ENCODE measurements around the gene IPO5. TPM values are rescaled to one million over a fixed set of nuclear protein-coding genes. Genes with fewer than 3 reads are reported as not detected.

The IPO5 gene
- total RNA-seq, 2 experiments from 2014 or later = 62.2 to 73.3 TPM

DNA sequence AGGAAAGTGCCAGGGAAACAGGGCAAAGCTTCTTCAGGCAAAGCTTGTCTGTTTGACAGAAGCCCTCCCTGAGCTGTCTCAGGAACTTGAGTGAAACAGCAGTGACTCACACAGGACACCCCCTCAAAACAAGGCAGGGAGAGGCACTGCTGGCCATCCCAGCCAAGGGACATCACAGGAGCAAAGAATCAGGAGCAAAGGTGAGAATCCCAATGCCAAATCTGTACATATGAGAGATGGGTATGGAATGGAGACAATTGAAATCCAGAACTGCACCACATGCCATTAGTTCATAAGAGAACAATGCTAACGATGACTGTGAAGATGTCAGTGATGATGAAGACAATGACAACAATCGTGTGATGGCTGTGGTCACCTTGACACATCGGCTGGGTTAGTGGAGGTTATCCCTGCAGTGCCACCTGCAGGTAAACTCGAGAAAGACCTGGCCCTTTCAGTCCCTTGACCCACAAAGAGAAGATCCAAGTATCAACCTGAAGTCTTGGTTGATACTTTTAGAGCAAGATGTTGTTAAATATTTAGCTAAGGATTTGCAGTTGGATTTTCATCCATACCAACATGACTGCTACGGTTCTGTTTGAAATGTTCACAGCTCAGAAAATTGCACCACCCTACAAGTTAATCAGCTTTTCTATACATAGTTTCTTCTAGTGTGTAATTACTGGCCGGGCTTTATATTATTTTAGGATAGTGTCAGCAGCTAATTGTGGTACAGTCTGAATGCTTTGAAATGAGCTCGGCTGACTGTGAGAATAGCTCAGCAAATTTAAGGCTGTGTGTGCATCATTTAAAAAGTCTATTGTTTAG lies 42.0 kb upstream of the IPO5 start:
- Histone ChIP-seq H3K4me3 (ENCODE audit: low read length) (no peak overlapping the region), H3K4me1 (ENCODE audit: insufficient read depth, low read length) (no peaks in the 10 kb centered on the region), H3K27me3 (ENCODE audit: control insufficient read depth in 1 of 2, insufficient read depth in 2 of 2, low read length in 2 of 2) (peaks cover 0 to 6% of the 10 kb centered on the region in 2 experiments), H3K9me3 (ENCODE audit: control insufficient read depth in 1 of 2, insufficient read depth in 1 of 2, low read length in 2 of 2) (peaks cover 0 to 11% of the 10 kb centered on the region in 2 experiments), H3K36me3 (ENCODE audit: insufficient read depth, low read length) (no peaks in the 10 kb centered on the region), H3K27ac (ENCODE audit: low read depth in 1 of 2, low read length in 2 of 2) (no peak overlapping the region)
- intact Hi-C loops (cut with DNase I, micrococcal nuclease) = no loop called here
- no peaks in the 10 kb centered on the region for H3K4me1 Mint-ChIP-seq (ENCODE audit: low read depth)
- DNase-seq (peak in 2 of 14 experiments; percentile 2 to 11), ATAC-seq (ENCODE audit: poor library complexity) (no peak)
- H3K36me3 Mint-ChIP-seq (ENCODE audit: low read depth) = no peaks in the 10 kb centered on the region
- no peak overlapping the region for H3K4me3 Mint-ChIP-seq
- TF ChIP-seq, protein P1, sequence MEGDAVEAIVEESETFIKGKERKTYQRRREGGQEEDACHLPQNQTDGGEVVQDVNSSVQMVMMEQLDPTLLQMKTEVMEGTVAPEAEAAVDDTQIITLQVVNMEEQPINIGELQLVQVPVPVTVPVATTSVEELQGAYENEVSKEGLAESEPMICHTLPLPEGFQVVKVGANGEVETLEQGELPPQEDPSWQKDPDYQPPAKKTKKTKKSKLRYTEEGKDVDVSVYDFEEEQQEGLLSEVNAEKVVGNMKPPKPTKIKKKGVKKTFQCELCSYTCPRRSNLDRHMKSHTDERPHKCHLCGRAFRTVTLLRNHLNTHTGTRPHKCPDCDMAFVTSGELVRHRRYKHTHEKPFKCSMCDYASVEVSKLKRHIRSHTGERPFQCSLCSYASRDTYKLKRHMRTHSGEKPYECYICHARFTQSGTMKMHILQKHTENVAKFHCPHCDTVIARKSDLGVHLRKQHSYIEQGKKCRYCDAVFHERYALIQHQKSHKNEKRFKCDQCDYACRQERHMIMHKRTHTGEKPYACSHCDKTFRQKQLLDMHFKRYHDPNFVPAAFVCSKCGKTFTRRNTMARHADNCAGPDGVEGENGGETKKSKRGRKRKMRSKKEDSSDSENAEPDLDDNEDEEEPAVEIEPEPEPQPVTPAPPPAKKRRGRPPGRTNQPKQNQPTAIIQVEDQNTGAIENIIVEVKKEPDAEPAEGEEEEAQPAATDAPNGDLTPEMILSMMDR (IDR thresholded peaks at IDR 0.05) = no peak
- no peak overlapping the region for H3K27ac Mint-ChIP-seq
- peaks cover 12% of the 10 kb centered on the region for H3K9me3 Mint-ChIP-seq
- CTCF ChIA-PET = no interaction called here
- POLR2A ChIA-PET = no interaction called here
- H3K27me3 Mint-ChIP-seq = peaks cover 35% of the 10 kb centered on the region

DNA sequence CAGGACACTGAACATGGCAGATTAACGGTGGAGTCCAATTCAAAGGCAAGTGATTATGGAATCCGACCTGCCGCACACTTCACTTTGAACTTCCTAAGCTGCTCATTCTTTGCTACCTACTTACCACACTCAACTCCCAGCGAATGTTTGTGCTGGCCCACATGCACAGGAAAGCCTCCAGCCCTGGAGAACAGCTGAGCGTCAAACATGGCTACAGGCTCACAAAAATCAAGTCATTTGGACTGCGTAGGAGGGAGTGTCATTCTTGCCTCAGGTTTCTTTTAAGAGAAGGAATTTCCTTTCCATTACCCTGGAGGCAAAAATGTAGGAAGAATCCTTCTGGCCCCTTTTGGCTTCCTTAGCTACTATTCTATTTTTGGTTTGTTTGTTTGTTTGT lies 41.3 kb upstream of the IPO5 start:
- Mint-ChIP-seq H3K4me1 (ENCODE audit: low read depth) (no peaks in the 10 kb centered on the region), H3K4me3 (no peak overlapping the region), H3K36me3 (ENCODE audit: low read depth) (no peaks in the 10 kb centered on the region), H3K27ac (no peak overlapping the region), H3K27me3 (peaks cover 32% of the 10 kb centered on the region), H3K9me3 (peaks cover 13% of the 10 kb centered on the region)
- Histone ChIP-seq H3K27ac (ENCODE audit: low read depth in 1 of 2, low read length in 2 of 2) (no peak overlapping the region), H3K36me3 (ENCODE audit: insufficient read depth, low read length) (no peaks in the 10 kb centered on the region), H3K4me3 (ENCODE audit: low read length) (no peak overlapping the region), H3K27me3 (ENCODE audit: control insufficient read depth in 1 of 2, insufficient read depth in 2 of 2, low read length in 2 of 2) (peaks cover 0 to 6% of the 10 kb centered on the region in 2 experiments), H3K9me3 (ENCODE audit: control insufficient read depth in 1 of 2, insufficient read depth in 1 of 2, low read length in 2 of 2) (peaks cover 0 to 11% of the 10 kb centered on the region in 2 experiments), H3K4me1 (ENCODE audit: insufficient read depth, low read length) (no peaks in the 10 kb centered on the region)
- ATAC-seq (ENCODE audit: poor library complexity) = no peak
- ChIA-PET POLR2A (no interaction called here), CTCF (no interaction called here)
- TF ChIP-seq, protein P1 (IDR thresholded peaks at IDR 0.05) = no peak
- intact Hi-C loops (cut with DNase I, micrococcal nuclease) = no loop called here
- no peak for DNase-seq

DNA sequence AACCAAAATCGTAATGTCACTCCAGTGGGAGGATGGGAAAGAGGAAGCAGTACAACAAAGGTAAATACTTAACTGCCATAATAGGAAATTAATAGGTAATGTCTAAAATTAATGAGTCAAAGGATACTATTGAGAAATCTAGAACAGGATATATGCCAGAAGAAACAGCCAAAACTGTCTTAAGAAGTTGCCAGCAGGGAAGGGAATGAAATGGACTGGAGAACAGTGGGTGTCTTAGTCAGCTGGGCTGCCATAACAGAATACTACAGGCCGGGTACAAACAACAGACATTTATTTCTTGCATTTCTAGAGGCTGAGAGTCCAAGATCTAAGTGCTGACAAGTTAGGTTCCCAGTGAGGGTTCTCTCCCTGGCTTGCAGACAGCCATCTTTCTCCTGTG lies 40.3 kb upstream of the IPO5 start:
- ChIA-PET CTCF (no interaction called here), POLR2A (no interaction called here)
- intact Hi-C loops (cut with DNase I, micrococcal nuclease) = no loop called here

More for the DNA sequence above, 40.3 kb upstream of the IPO5 start:
- no peaks in the 10 kb centered on the region for H3K36me3 Mint-ChIP-seq (ENCODE audit: low read depth)
- no peak for DNase-seq
- H3K27me3 Mint-ChIP-seq = peaks cover 32% of the 10 kb centered on the region
- Histone ChIP-seq H3K4me3 (ENCODE audit: low read length) (no peak overlapping the region), H3K9me3 (ENCODE audit: control insufficient read depth in 1 of 2, insufficient read depth in 1 of 2, low read length in 2 of 2) (peaks cover 0 to 11% of the 10 kb centered on the region in 2 experiments), H3K27ac (ENCODE audit: low read depth in 1 of 2, low read length in 2 of 2) (no peak overlapping the region), H3K27me3 (ENCODE audit: control insufficient read depth in 1 of 2, insufficient read depth in 2 of 2, low read length in 2 of 2) (peaks cover 0 to 4% of the 10 kb centered on the region in 2 experiments), H3K36me3 (ENCODE audit: insufficient read depth, low read length) (no peaks in the 10 kb centered on the region), H3K4me1 (ENCODE audit: insufficient read depth, low read length) (no peaks in the 10 kb centered on the region)
- H3K4me1 Mint-ChIP-seq (ENCODE audit: low read depth) = no peaks in the 10 kb centered on the region
- TF ChIP-seq, protein P1 (IDR thresholded peaks at IDR 0.05) = no peak
- H3K27ac Mint-ChIP-seq = no peak overlapping the region
- H3K4me3 Mint-ChIP-seq = no peak overlapping the region
- ATAC-seq (ENCODE audit: poor library complexity) = no peak
- peaks cover 13% of the 10 kb centered on the region for H3K9me3 Mint-ChIP-seq
